Effector CD4-positive, alpha-beta T cell (primary cell): ENCODE results near the gene MPHOSPH9.

Experiments used
- DNase-seq: peaks from one replicate; pipeline ENCODE4 v3.0.0-alpha.2; 2020

Gene MPHOSPH9

DNA sequence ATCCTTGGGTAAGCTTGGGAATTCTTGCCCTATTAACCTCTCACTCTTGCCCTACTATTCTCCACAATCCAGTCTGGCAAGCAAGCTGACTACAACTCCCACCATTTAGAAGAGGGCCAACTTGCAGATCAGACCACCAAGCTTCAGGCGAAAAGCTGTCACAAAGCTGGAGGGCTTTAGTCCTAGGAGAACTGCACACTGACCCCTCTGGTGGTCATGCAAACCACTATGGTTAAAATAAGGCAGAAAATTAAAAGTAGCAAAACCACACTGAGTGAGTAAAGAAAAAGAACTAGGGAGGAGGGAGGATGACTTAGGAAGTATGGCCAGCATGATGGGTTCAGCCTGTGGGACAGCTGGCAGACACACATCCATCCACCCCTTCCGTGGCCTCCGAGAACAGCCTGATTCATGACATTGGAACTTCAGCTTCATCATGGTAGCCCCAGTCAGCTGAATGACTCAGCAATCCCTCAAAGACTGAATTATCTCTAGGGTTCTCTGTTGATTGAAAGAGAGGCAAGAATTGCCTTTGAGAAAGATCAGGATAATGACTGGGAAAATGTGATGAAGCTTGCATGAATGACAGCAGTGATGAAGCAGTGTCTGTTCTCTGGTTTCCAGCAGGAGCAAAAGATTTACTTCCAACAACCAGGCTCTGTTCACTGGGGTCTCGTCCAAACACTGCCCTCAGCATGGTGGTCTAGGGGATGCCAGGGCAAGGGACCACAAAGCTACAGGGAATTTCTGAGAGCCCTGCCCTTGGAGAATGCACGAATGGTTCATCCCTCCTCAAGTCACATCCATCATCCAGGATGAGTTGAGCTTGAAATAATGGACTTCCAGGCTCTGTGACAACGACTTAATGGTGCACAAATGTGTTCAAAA, 106.4 kb downstream of the MPHOSPH9 start:
- DNase-seq = no peak

GRCh38 chr12:123122626-123123025, 110.3 kb downstream of the MPHOSPH9 start:
- DNase-seq = no peak

DNA sequence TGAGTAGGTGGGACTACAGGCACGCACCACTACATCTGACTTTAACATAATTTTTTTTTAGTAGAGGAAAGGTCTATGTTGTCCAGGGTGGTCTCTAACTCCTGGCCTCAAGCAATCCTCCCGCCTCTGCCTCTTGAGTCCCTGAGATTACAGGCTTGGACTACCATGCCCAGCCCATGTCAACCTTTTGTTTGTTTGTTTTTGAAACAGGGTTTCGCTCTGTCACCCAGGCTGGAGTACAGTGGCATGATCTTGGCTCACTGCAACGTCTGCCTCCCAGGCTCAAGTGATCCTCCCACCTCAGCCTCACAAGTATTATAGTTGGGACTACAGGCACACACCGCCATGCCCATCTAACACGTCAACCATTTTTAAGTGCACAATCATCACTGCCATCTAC, 111.3 kb downstream of the MPHOSPH9 start:
- no peak for DNase-seq

GRCh38 chr12:123120452-123121166, 112.3 kb downstream of the MPHOSPH9 start:
- DNase-seq = no peak

DNA sequence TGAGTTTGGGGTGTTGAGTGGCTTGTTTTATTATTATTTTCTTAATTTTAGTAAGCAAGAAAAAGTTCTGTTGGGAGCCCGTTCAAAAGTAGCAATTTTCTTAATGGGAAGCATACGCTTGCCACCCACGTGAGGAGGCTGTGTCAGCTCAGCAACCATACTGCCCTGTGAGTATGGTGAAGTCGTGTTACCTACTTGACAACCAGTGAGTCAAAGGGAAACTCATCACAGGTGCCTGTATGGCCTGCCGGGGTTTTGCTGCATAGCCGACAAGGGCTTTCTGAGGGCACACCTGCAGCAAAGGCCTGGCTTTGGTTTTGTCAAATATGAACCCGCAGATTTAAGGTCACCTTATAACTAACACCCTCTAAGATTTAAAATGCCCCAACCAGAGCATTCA, 113.1 kb downstream of the MPHOSPH9 start:
- DNase-seq = peak; percentile 30

DNA sequence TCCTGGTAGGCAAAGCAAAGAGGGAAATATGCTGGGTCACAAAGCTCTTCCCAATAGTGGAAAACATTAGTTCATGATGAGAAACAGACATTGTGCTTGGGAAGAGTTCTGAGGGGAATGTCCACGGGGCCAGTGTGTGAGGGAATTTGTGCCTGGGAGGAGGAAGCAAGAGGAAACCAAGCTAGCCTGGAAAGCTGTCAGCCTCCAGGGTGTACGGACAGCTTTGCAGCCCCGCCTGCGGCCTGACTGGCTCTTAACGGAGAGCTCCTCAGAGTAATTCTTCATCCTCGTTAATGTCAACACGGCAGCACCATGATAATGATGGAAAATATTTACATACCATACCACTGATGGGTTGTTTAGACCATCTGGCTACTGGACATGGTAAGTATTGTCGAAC, 114.4 kb downstream of the MPHOSPH9 start:
- no peak for DNase-seq

- DNase-seq = no peak
Measured at GRCh38 chr12:123115409-123116121, 117.4 kb downstream of the MPHOSPH9 start.

DNA sequence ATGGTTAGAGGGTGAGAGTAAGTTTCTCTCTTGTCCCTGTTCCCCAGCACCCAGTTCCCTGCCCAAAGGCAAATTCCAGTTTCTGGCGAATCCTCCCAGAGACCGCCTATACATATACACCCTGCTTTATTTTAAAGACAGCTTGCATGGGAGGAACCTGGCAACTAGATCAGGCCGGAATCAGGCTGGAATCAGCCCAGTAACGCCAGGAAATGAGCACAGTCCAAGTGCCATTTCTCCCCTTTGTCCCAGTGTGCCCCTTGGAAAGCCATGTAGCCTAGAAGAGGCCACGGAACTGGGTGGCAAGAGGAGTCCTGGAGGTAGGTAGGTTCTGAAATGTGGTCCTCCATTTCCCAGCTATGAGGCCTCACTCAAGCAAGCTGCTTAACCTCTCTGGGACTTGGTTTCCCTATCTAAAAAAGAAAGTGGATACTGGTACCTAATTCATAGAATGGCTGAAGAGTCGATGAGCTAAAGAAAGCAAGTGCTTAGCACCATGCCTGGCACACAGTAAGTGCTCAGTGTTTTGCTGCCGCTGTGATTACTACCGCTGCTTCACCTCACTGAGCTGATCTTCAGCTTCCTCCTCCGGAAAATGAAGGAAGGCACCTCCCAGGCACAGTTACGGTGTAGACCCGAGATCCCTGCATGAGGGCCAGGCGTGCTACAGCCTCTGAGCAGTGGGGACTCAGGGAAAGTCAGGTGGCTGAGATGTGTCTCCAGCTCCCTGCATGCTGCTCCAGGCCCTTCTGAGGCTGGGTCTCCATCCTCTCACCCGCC, 118.4 kb downstream of the MPHOSPH9 start:
- DNase-seq = no peak

GRCh38 chr12:123113026-123113425, 119.9 kb downstream of the MPHOSPH9 start:
- DNase-seq = no peak

- DNase-seq = no peak
Measured at GRCh38 chr12:123111498-123112165, 121.3 kb downstream of the MPHOSPH9 start.

GRCh38 chr12:123109319-123109772, 123.6 kb downstream of the MPHOSPH9 start:
- no peak for DNase-seq

DNA sequence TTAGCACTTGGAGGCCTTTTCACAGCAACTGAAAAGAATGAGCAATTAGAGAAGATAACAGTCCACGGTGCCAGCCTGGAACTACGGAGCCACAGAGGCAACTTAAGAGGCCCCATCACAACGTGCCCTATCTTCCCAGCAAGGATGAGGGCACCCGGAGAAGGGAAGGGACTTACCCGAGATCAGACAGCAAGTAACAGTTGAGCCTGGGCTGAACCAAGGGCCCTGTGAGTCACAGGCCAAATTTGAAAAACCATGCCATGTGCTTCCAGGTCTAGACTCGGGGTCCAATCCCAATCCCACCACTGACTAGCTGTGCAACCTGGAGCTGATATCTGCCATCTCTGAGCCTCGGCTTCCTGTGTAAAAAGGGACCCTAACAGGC, 124.3 kb downstream of the MPHOSPH9 start:
- no peak for DNase-seq

DNA sequence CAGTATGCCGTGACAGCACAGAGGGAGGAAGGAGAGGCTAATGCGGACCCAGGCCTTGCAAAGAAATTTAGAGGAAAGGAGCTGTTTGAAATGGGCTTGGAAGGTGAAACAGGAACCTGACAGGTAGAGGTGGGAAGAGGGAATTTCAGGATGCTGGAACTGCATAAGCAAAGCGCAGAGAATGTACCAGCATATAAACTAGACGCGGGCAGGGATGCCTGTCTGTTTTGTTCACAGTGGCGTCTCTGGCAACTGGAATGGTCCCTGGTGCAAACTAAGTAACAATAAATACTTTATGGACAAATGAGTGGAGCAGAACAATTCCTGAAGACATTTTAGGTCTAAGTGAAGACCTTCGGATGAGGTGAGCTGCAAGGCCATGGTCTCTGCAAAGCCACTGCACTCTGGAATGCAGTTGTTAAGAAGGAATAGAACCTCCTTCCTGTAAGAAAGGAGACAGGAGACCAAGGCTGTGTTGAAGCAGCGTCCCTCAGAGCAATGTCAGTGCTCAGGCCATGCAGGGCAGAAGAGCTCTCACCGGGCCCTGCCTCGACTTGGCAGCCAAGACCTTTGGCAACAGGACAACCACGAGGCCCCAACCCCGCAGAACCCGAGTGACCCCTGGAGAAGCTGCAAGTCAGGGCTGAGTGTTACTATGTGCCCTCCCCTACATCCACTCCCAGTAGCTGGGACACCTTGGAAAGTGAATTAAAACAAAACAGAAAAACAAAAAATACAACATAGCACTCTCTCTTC, 124.8 kb downstream of the MPHOSPH9 start:
- no peak for DNase-seq

GRCh38 chr12:123106640-123107359, 126.1 kb downstream of the MPHOSPH9 start:
- peak; percentile 13 for DNase-seq

GRCh38 chr12:123105211-123105826, 127.6 kb downstream of the MPHOSPH9 start:
- no peak for DNase-seq

GRCh38 chr12:123104809-123105208, 128.1 kb downstream of the MPHOSPH9 start:
- no peak for DNase-seq
